GM18909 (cell line): ENCODE data around the gene WDR45B.

Experiments
- ATAC-seq: cut with Tn5 transposase; IDR thresholded peaks from one replicate; pipeline ENCODE4 v1.9.1; 2021; ENCODE audit warnings: mild to moderate bottlenecking; ENCODE audit not compliant: unreplicated experiment, poor library complexity

WDR45B gene

GRCh38 chr17:82633343-82633742, 14.9 kb downstream of the WDR45B start:
- ATAC-seq, result no peak

GRCh38 chr17:82632451-82632850, 15.8 kb downstream of the WDR45B start:
- ATAC-seq, result no peak

- no peak for ATAC-seq
Measured at GRCh38 chr17:82631544-82631943, 16.7 kb downstream of the WDR45B start.

GRCh38 chr17:82630212-82630611, 18.0 kb downstream of the WDR45B start:
- ATAC-seq, result no peak

GRCh38 chr17:82629748-82630147, 18.5 kb downstream of the WDR45B start:
- ATAC-seq, result no peak

GRCh38 chr17:82627405-82627804, 20.8 kb downstream of the WDR45B start:
- no peak for ATAC-seq

GRCh38 chr17:82623707-82624106, 24.5 kb downstream of the WDR45B start:
- ATAC-seq, result no peak

GRCh38 chr17:82619641-82620040, 28.6 kb downstream of the WDR45B start:
- ATAC-seq, result no peak

GRCh38 chr17:82619211-82619610, 29.0 kb downstream of the WDR45B start:
- ATAC-seq, result no peak

GRCh38 chr17:82616021-82616711, 32.1 kb downstream of the WDR45B start:
- ATAC-seq, result no peak

GRCh38 chr17:82615084-82616020, 32.9 kb downstream of the WDR45B start:
- ATAC-seq, result no peak

- ATAC-seq, result no peak
Measured at GRCh38 chr17:82614095-82614631, 34.1 kb downstream of the WDR45B start.

- no peak for ATAC-seq
Measured at GRCh38 chr17:82613283-82614094, 34.8 kb downstream of the WDR45B start.

GRCh38 chr17:82611140-82612058, 36.8 kb downstream of the WDR45B start:
- ATAC-seq, result no peak

GRCh38 chr17:82609655-82610054, 38.6 kb downstream of the WDR45B start:
- no peak for ATAC-seq

- ATAC-seq, result no peak
Measured at GRCh38 chr17:82608816-82609215, 39.4 kb downstream of the WDR45B start.

- ATAC-seq, result no peak
Measured at GRCh38 chr17:82605939-82606600, 42.2 kb downstream of the WDR45B start.

GRCh38 chr17:82604532-82604931, 43.7 kb downstream of the WDR45B start:
- ATAC-seq, result no peak

- ATAC-seq, result no peak
Measured at GRCh38 chr17:82603981-82604448, 44.2 kb downstream of the WDR45B start.
